Measurements from ENCODE around the gene CXorf51A.
"Not testable (repeated sequence)": the region's sequence is repeated elsewhere in the genome, so short reads cannot be mapped to it uniquely, and the experiment has no call there.

Gene CXorf51A

GRCh38 chrX:146814644-146815043 is at the start of gene CXorf51A:
Gene CXorf51A, minus strand, starts transcription at chrX:146814744. Its CDS starts 21 bp downstream, at chrX:146814723.
- not testable (repeated sequence) for DNase-seq

- DNase-seq: no peak
These were observed 49.0 kb upstream of the CXorf51A start for GRCh38 chrX:146863566-146863965.

GRCh38 chrX:146854281-146854680 is 39.7 kb upstream of the CXorf51A start:
- no peak for DNase-seq

GRCh38 chrX:146831994-146832393 is 17.4 kb upstream of the CXorf51A start:
- DNase-seq: no peak

GRCh38 chrX:146809471-146809870 is 5.1 kb downstream of the CXorf51A start, which contains the start of gene CXorf51B:
Gene CXorf51B, plus strand, starts transcription at chrX:146809771. Its CDS starts 21 bp downstream, at chrX:146809792.
- not testable (repeated sequence) for DNase-seq

All from CD4-positive, alpha-beta T cell treated with Interferon alpha-2 for 1 hour (primary cell).